ENCODE results near the gene CEMIP2. TPM values are rescaled to one million over a fixed set of nuclear protein-coding genes. Genes with fewer than 3 reads are reported as not detected.

Gene CEMIP2
- polyA plus RNA-seq, 3 donors, result 11.6 to 58.7 (median 21.4) TPM

GRCh38 chr9:71638627-71639026 lies 129.7 kb downstream of the CEMIP2 start:
- Histone ChIP-seq H3K36me3 (replicated peaks in 1 of 2; ENCODE audit: control insufficient read depth in 1 of 2, insufficient read depth in 2 of 2, low read length in 2 of 2) (no peaks in the 10 kb centered on the region), H3K27me3 (ENCODE audit: control insufficient read depth in 2 of 2, insufficient read depth in 2 of 2, low read length in 2 of 2) (no peaks in the 10 kb centered on the region), H3K9me3 (replicated peaks in 1 of 2; ENCODE audit: control insufficient read depth in 1 of 2, insufficient read depth in 1 of 2, low read length in 2 of 2) (no peaks in the 10 kb centered on the region), H3K4me3 (replicated peaks in 1 of 3; ENCODE audit: low read depth in 2 of 3, low read length in 3 of 3) (peak overlapping the region; percentile 15 to 64 (median 59)), H2AFZ (ENCODE audit: insufficient read depth, low read depth, low read length, poor library complexity, severe bottlenecking) (peak overlapping the region; percentile 73), H3K79me2 (ENCODE audit: insufficient read depth, low read length) (no peaks in the 10 kb centered on the region), H3K4me1 (ENCODE audit: control insufficient read depth in 1 of 2, insufficient read depth in 2 of 2, low read length in 2 of 2) (peaks cover 33 to 51% of the 10 kb centered on the region in 2 donors), H3K4me2 (replicated peaks; ENCODE audit: extremely low read depth, low read length, poor library complexity, severe bottlenecking) (peak overlapping the region; percentile 63), H4K20me1 (ENCODE audit: insufficient read depth, low read length) (no peaks in the 10 kb centered on the region), H3K9ac (ENCODE audit: insufficient read depth, low read length, poor library complexity, severe bottlenecking) (peak overlapping the region; percentile 10), H3K27ac (ENCODE audit: low read depth in 1 of 2, low read length in 2 of 2) (peak overlapping the region in 1 of 2 donors; percentile 76)
- H3K27ac Mint-ChIP-seq, result peak overlapping the region; percentile 83 to 93 (median 91)
- 6% methylated on average over 3 of the region's 7 CpGs for WGBS (ENCODE audit: insufficient coverage)
- peaks cover 30% of the 10 kb centered on the region for H3K4me1 Mint-ChIP-seq
- intact Hi-C loops (cut with micrococcal nuclease), result no loop called here
- peak; percentile 66 to 72 (median 70) for DNase-seq
- TF ChIP-seq CTCF (IDR thresholded peaks at IDR 0.05), result no peak
- peaks cover 0 to 3% (median 0%) of the 10 kb centered on the region in 7 donors for H3K9me3 Mint-ChIP-seq
- peaks cover 0 to 4% (median 2%) of the 10 kb centered on the region in 3 donors for H3K27me3 Mint-ChIP-seq (ENCODE audit: low read depth in 3 of 3)
- no peaks in the 10 kb centered on the region for H3K36me3 Mint-ChIP-seq
- peak overlapping the region; percentile 75 to 93 for H3K4me3 Mint-ChIP-seq

GRCh38 chr9:71637926-71638325 lies 130.4 kb downstream of the CEMIP2 start:
- H3K27ac Mint-ChIP-seq, result peak overlapping the region in 6 of 7 donors; percentile 83 to 93 (median 90)
- peak overlapping the region in 1 of 2 donors; percentile 93 for H3K4me3 Mint-ChIP-seq
- WGBS (ENCODE audit: insufficient coverage), result 33% methylated on average over 1 of the region's 5 CpGs

More at GRCh38 chr9:71637926-71638325, 130.4 kb downstream of the CEMIP2 start:
- Histone ChIP-seq H3K27me3 (ENCODE audit: control insufficient read depth in 2 of 2, insufficient read depth in 2 of 2, low read length in 2 of 2) (no peaks in the 10 kb centered on the region), H3K36me3 (replicated peaks in 1 of 2; ENCODE audit: control insufficient read depth in 1 of 2, insufficient read depth in 2 of 2, low read length in 2 of 2) (no peaks in the 10 kb centered on the region), H3K4me3 (replicated peaks in 1 of 3; ENCODE audit: low read depth in 2 of 3, low read length in 3 of 3) (no peak overlapping the region), H3K79me2 (ENCODE audit: insufficient read depth, low read length) (no peaks in the 10 kb centered on the region), H3K9me3 (replicated peaks in 1 of 2; ENCODE audit: control insufficient read depth in 1 of 2, insufficient read depth in 1 of 2, low read length in 2 of 2) (no peaks in the 10 kb centered on the region), H3K27ac (ENCODE audit: low read depth in 1 of 2, low read length in 2 of 2) (peak overlapping the region in 1 of 2 donors; percentile 76), H2AFZ (ENCODE audit: insufficient read depth, low read depth, low read length, poor library complexity, severe bottlenecking) (peak overlapping the region; percentile 73), H3K4me2 (replicated peaks; ENCODE audit: extremely low read depth, low read length, poor library complexity, severe bottlenecking) (no peak overlapping the region), H3K4me1 (ENCODE audit: control insufficient read depth in 1 of 2, insufficient read depth in 2 of 2, low read length in 2 of 2) (peaks cover 27 to 44% of the 10 kb centered on the region in 2 donors), H4K20me1 (ENCODE audit: insufficient read depth, low read length) (no peaks in the 10 kb centered on the region), H3K9ac (ENCODE audit: insufficient read depth, low read length, poor library complexity, severe bottlenecking) (no peak overlapping the region)
- DNase-seq, result no peak
- Mint-ChIP-seq H3K4me1 (peaks cover 30% of the 10 kb centered on the region), H3K36me3 (no peaks in the 10 kb centered on the region), H3K27me3 (ENCODE audit: low read depth in 3 of 3) (peaks cover 0 to 6% (median 2%) of the 10 kb centered on the region in 3 donors), H3K9me3 (peaks cover 0 to 3% (median 0%) of the 10 kb centered on the region in 7 donors)
- intact Hi-C loops (cut with micrococcal nuclease), result no loop called here
- TF ChIP-seq CTCF (IDR thresholded peaks at IDR 0.05), result no peak
